Neutrophil (primary cell): Measurements from ENCODE around the gene FAM78B.

Experiments used
- H3K27ac ChIP-seq: fragments of 200-600 bp; sonication (generic); 2 replicates; pipeline ENCODE4 v1.5.1; 2016; ENCODE audit warnings: mild to moderate bottlenecking, moderate library complexity
- H3K27me3 ChIP-seq: fragments of 200-600 bp; sonication (generic); 2 replicates; pipeline ENCODE4 v1.6.0; 2016; ENCODE audit warnings: mild to moderate bottlenecking
- H3K36me3 ChIP-seq: fragments of 200-600 bp; sonication (generic); 2 replicates; pipeline ENCODE4 v1.5.1; 2017
- H3K4me1 ChIP-seq, 2 experiments: fragments of 200-600 bp in 1 of 2; sonication (generic) in 1 of 2; 1 replicate in 1 of 2; 2 replicates in 1 of 2; pipeline versions ENCODE4 v1.5.1 to v1.6.1; 2013 to 2016; ENCODE audit warnings: low read depth in 1 of 2, low read length in 1 of 2, mild to moderate bottlenecking in 1 of 2, moderate library complexity in 1 of 2; ENCODE audit not compliant: control insufficient read depth in 1 of 2, insufficient read depth in 1 of 2
- H3K4me3 ChIP-seq, 2 experiments: fragments of 200-600 bp in 1 of 2; sonication (generic) in 1 of 2; 1 replicate in 1 of 2; 2 replicates in 1 of 2; pipeline ENCODE4 v1.5.1; 2013 to 2016; ENCODE audit warnings: low read depth in 1 of 2, low read length in 1 of 2, mild to moderate bottlenecking in 1 of 2, moderate library complexity in 1 of 2
- H3K9me3 ChIP-seq: fragments of 200-600 bp; sonication (generic); 2 replicates; pipeline ENCODE4 v1.5.1; 2016
- CTCF ChIP-seq: fragments of 200-600 bp; sonication (generic); IDR thresholded peaks from 2 replicates; pipeline ENCODE4 v1.5.1; 2016; ENCODE audit warnings: antibody characterized with exemption

FAM78B gene

GRCh38 chr1:166084613-166085012, 82.2 kb downstream of the FAM78B start:
- no peaks in the 10 kb centered on the region for H3K27me3 ChIP-seq
- H3K9me3 ChIP-seq, result no peaks in the 10 kb centered on the region
- H3K36me3 ChIP-seq, result no peaks in the 10 kb centered on the region
- no peak overlapping the region for H3K27ac ChIP-seq
- no peaks in the 10 kb centered on the region for H3K4me1 ChIP-seq
- H3K4me3 ChIP-seq, result no peak overlapping the region
- no peak for TF ChIP-seq CTCF

- TF ChIP-seq CTCF, result no peak
- Histone ChIP-seq H3K4me1 (no peaks in the 10 kb centered on the region), H3K4me3 (no peak overlapping the region), H3K27me3 (no peaks in the 10 kb centered on the region), H3K9me3 (no peaks in the 10 kb centered on the region), H3K36me3 (no peaks in the 10 kb centered on the region), H3K27ac (no peak overlapping the region)
Measured at GRCh38 chr1:166083887-166084286, 82.9 kb downstream of the FAM78B start.

- H3K4me3 ChIP-seq, result no peak overlapping the region
- no peak overlapping the region for H3K27ac ChIP-seq
- no peak for TF ChIP-seq CTCF
- H3K4me1 ChIP-seq, result no peaks in the 10 kb centered on the region
- H3K9me3 ChIP-seq, result no peaks in the 10 kb centered on the region
- no peaks in the 10 kb centered on the region for H3K27me3 ChIP-seq
- no peaks in the 10 kb centered on the region for H3K36me3 ChIP-seq
Measured at GRCh38 chr1:166082601-166083000, 84.2 kb downstream of the FAM78B start.

GRCh38 chr1:166080967-166081870, 85.6 kb downstream of the FAM78B start:
- Histone ChIP-seq H3K4me1 (no peaks in the 10 kb centered on the region), H3K27ac (no peak overlapping the region), H3K4me3 (no peak overlapping the region), H3K27me3 (no peaks in the 10 kb centered on the region), H3K36me3 (no peaks in the 10 kb centered on the region), H3K9me3 (no peaks in the 10 kb centered on the region)
- no peak for TF ChIP-seq CTCF

GRCh38 chr1:166080277-166080966, 86.4 kb downstream of the FAM78B start:
- no peak overlapping the region for H3K4me3 ChIP-seq
- no peak for TF ChIP-seq CTCF
- no peaks in the 10 kb centered on the region for H3K9me3 ChIP-seq
- no peaks in the 10 kb centered on the region for H3K36me3 ChIP-seq
- H3K27ac ChIP-seq, result no peak overlapping the region
- H3K27me3 ChIP-seq, result no peaks in the 10 kb centered on the region
- H3K4me1 ChIP-seq, result no peaks in the 10 kb centered on the region
